OCI-LY3 (cell line): ENCODE measurements around the gene DNMT3B.

ENCODE experiments used
- EZH2phosphoT487 ChIP-seq: fragments of 200-600 bp; shearing (Covaris generic); IDR thresholded peaks from 2 replicates; pipeline ENCODE4 v1.6.1; 2018; ENCODE audit warnings: antibody characterized with exemption, mixed run types, low read depth
- TF ChIP-seq, protein P1 (sequence below): fragments of 200-600, 300-600 bp; sonication (generic); IDR thresholded peaks from 2 replicates; pipeline ENCODE4 v1.5.1; 2014; ENCODE audit warnings: antibody characterized with exemption, low read length, low read depth

DNA sequence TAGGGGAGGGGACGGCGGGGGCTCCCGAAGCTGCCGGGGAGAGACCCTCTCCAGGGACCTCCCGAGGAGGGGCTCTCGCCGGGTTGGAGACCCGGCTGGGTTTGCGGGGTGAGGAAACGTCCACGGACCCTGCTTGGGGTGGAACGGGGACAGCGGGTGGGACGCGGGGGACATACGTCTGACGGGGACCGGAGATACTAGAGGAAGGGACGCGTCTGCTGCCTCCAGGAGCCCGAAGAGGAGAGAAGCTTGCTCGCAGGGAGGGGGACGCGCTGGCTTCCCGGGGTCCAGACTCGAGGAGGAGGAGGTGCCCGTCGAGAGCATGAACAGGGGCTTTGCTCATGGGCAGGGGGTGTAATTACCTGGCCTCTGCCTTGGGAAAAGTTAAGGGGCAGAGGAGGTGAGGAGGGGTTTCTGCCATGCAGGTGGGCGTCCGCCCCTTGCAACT lies 593 bp downstream of the DNMT3B start:
- TF ChIP-seq, protein P1, sequence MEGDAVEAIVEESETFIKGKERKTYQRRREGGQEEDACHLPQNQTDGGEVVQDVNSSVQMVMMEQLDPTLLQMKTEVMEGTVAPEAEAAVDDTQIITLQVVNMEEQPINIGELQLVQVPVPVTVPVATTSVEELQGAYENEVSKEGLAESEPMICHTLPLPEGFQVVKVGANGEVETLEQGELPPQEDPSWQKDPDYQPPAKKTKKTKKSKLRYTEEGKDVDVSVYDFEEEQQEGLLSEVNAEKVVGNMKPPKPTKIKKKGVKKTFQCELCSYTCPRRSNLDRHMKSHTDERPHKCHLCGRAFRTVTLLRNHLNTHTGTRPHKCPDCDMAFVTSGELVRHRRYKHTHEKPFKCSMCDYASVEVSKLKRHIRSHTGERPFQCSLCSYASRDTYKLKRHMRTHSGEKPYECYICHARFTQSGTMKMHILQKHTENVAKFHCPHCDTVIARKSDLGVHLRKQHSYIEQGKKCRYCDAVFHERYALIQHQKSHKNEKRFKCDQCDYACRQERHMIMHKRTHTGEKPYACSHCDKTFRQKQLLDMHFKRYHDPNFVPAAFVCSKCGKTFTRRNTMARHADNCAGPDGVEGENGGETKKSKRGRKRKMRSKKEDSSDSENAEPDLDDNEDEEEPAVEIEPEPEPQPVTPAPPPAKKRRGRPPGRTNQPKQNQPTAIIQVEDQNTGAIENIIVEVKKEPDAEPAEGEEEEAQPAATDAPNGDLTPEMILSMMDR, result no peak
- TF ChIP-seq EZH2phosphoT487, result no peak
